ENCODE data around the gene ZCWPW1.

ZCWPW1 gene

DNA sequence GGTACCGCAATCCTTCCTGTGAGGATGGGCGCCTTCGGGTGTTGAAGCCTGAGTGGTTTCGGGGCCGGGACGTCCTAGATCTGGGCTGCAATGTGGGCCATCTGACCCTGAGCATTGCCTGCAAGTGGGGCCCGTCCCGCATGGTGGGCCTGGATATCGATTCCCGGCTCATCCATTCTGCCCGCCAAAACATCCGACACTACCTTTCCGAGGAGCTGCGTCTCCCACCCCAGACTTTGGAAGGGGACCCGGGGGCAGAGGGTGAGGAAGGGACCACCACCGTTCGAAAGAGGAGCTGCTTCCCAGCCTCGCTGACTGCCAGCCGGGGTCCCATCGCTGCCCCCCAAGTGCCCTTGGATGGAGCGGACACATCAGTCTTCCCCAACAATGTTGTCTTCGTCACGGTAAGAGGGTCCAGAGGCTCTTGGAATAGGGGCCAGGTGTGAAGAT lies 2.8 kb upstream of the ZCWPW1 start:
- no peak for DNase-seq

DNA sequence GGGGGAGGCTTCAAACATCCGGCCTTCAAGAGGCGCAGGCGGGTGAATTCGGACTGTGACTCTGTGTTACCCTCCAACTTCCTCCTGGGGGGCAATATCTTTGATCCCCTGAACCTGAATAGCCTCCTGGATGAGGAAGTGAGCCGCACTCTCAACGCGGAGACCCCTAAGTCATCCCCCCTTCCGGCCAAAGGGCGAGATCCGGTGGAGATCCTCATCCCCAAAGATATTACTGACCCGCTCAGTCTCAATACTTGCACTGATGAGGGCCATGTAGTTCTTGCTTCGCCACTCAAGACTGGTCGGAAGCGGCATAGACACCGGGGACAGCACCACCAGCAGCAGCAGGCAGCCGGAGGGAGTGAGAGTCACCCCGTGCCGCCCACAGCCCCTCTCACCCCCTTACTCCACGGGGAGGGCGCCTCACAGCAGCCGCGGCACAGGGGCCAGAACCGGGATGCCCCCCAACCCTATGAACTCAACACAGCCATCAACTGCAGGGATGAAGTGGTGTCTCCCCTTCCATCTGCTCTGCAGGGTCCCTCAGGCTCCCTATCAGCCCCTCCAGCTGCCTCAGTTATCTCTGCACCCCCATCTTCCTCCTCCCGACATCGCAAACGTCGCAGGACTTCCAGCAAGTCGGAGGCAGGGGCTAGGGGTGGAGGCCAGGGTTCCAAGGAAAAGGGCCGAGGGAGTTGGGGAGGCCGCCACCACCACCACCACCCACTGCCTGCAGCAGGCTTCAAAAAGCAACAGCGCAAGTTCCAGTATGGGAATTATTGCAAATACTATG lies 2.2 kb upstream of the ZCWPW1 start:
- no peak for DNase-seq

- peak; percentile 96 for DNase-seq
Observed at GRCh38 chr7:100429637-100430492, 1.4 kb upstream of the ZCWPW1 start, which contains the start of gene MEPCE. Gene MEPCE (plus strand): TSS chr7:100429831. CDS start chr7:100430019, 188 bp downstream.

- peak; percentile 97 for DNase-seq
Observed at GRCh38 chr7:100428967-100429636, 599 bp upstream of the ZCWPW1 start.

- DNase-seq: no peak
Observed at GRCh38 chr7:100427762-100428198, 723 bp downstream of the ZCWPW1 start.

GRCh38 chr7:100426516-100426915 lies 2.0 kb downstream of the ZCWPW1 start:
- DNase-seq: no peak

DNA sequence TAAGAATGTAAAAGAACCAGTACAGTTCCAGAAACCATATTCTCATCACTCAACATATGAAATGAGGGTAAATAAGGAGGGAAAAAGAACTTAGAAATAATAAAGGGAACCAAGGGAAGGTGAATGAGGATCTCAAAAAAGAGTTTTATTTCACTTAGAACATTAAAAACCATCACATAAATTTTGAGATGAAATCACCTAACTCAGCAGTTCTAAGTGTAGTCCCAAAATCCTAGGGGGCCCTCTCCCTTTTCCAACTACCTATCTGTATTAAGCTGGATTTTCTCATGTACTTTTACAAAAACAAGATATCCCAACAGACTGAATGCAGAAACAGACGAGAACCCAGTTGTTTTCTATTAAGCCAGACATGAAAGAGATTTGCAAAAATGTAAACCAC lies 3.2 kb downstream of the ZCWPW1 start:
- no peak for DNase-seq

DNA sequence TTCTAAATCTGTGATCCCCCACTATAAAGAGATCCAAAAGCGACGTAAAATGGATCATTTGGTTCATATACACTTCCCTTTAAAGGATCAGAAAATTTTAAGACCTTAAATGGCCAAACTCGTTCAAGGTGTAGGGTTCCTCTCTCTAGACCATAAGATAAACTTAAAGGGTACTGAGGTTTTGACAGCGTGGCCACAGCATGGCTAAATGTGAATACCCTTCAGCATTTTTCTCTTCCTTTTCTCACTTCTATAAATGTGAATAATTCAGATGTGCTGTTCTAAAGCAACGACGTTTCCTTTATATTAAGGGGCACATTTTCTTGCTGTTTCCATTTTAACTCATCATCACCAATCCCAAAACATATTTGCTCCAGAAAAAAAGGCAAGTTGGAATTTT lies 5.2 kb downstream of the ZCWPW1 start:
- DNase-seq: no peak

GRCh38 chr7:100419660-100420226 lies 8.8 kb downstream of the ZCWPW1 start:
- no peak for DNase-seq

DNA sequence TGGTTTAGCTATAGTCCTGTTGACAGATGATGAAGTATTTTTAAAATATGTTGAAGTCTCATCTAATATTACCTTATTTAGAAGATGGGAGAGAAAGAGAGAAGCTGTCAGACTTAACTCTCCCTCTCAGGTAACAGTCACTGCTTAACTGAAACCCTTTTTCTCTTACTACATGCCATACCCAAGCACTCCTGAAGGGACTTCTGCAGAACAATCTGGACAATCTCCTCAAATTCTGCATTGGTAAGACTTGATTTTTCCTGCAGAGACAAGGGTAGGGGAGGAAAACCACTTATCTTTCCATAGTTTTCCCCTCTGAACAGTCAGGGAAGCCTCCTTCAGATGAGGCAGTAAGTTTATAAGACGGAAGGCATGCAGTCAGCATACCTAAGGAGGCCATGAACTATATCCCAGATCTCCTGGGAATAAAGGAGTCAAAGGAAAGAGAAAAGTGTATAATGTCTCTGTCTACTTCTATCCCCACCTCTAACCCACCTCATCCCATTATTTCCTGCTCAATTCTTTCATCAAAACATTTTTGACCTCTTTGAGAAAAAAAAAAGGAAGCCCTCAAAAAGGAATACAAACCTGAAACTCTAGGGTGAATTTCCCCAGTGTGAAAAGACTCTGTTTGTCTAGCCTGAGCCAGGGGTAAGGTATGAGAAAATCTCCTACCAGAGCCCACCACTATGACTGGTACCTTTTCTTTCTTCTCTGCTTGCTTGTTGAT lies 9.4 kb downstream of the ZCWPW1 start:
- DNase-seq: no peak

DNA sequence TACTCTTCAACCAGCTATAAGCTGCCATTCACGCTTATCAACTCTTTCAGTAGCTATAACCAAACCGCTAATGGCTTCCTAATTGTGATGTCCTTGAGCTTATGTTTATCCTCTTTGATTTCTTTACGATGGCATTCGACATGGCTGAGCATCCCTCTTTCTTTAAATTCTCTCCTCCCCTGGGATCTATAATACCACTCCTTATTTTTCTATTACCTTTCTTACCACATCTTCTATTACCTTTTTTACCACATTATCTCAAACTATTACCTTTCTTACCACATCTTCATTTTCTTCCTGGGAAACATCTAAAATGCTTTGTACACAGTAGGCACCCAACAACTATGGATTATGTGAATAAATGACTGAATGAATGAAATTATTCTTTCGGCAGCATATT lies 13.1 kb downstream of the ZCWPW1 start:
- no peak for DNase-seq

- DNase-seq: no peak
Observed at GRCh38 chr7:100413889-100414288, 14.6 kb downstream of the ZCWPW1 start.

DNA sequence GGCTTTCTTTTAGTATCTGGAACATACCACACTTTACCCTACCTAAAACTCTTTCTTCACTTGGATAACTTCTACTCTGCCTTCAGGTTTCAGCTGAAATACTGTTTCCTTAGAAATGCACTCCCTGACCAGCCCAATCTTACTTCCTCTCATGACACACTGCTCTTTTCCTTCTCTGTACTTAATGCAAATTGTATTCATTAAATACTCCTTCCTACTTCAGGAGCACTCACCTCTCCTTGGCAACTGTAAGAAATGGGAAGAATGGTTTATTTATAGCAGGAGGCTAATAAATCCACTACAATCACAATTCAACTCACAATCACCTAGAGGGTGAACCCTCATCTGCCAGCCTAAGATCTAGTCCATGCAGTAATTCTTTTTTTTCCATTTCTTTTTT lies 15.2 kb downstream of the ZCWPW1 start:
- no peak for DNase-seq

- no peak for DNase-seq
Observed at GRCh38 chr7:100411101-100411500, 17.4 kb downstream of the ZCWPW1 start.

- DNase-seq: peak; percentile 60
Observed at GRCh38 chr7:100407285-100408180, 21.0 kb downstream of the ZCWPW1 start.

- DNase-seq: peak; percentile 61
Observed at GRCh38 chr7:100406767-100407166, 21.7 kb downstream of the ZCWPW1 start.

GRCh38 chr7:100402241-100402640 lies 26.3 kb downstream of the ZCWPW1 start:
- DNase-seq: no peak

GRCh38 chr7:100401811-100402210 lies 26.7 kb downstream of the ZCWPW1 start:
- DNase-seq: no peak

- no peak for DNase-seq
Observed at GRCh38 chr7:100400656-100401055, 27.8 kb downstream of the ZCWPW1 start.

DNA sequence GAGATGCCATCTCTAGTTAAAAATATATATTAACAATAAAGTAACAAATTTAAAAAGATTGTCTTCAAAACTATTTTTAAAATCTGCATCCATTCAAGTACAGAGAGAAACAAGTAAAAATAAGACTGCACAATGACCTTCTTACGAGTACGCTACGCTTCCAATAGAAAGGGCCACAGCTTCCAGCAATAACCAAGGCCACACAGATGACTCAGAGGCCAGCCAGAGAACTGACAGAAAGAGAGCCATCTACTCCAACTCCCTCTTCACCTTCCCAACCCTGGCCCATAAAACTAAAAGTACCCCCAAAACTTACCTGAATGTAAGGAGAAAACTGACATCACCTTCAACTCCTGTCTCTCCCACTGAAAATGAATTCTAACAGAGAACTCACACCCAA lies 28.5 kb downstream of the ZCWPW1 start:
- no peak for DNase-seq

- no peak for DNase-seq
Observed at GRCh38 chr7:100398239-100398638, 30.3 kb downstream of the ZCWPW1 start.

Data from NCI-H226 (cell line).